Loucy (cell line): ENCODE results near the gene SERPINE3.

Experiments used
- CTCF ChIP-seq: fragments of 200-600 bp; sonication (generic); conservative IDR thresholded peaks from 2 replicates; pipeline ENCODE4 v1.5.1; 2014; ENCODE audit warnings: mild to moderate bottlenecking, antibody characterized with exemption, low read length
- EZH2phosphoT487 ChIP-seq: fragments of 200-600 bp; IDR thresholded peaks from 2 replicates; pipeline ENCODE4 v1.6.1; 2018; ENCODE audit warnings: antibody characterized with exemption, mild to moderate bottlenecking, moderate library complexity, borderline replicate concordance

- no peak for TF ChIP-seq CTCF
- TF ChIP-seq EZH2phosphoT487, result no peak
Observed at GRCh38 chr13:51364404-51365008, 25.0 kb downstream of the SERPINE3 start.
